Karpas-422 (cell line): Measurements from ENCODE around the gene DBNL. TPM values are rescaled to one million over a fixed set of nuclear protein-coding genes. Genes with fewer than 3 reads are reported as not detected.

Experiments
- DNase-seq: peaks from one replicate; pipeline ENCODE4 v3.0.0-alpha.2; 2015
- H2AFZ ChIP-seq: fragments of 200-600 bp; sonication (generic); 2 replicates; pipeline ENCODE4 v1.6.1; 2014; ENCODE audit warnings: antibody characterized with exemption, low read length, mixed read lengths
- H3K27ac ChIP-seq: fragments of 200-600 bp; sonication (generic); 2 replicates; pipeline ENCODE4 v1.5.1; 2014; ENCODE audit warnings: mild to moderate bottlenecking, low read length, moderate library complexity
- H3K27me3 ChIP-seq: fragments of 200-600 bp; sonication (generic); 2 replicates; pipeline ENCODE4 v1.6.1; 2014; ENCODE audit warnings: low read length, mixed read lengths
- H3K36me3 ChIP-seq: fragments of 200-600 bp; sonication (generic); 2 replicates; pipeline ENCODE4 v1.6.1; 2014; ENCODE audit warnings: low read length, mixed read lengths; ENCODE audit not compliant: insufficient read depth
- H3K4me1 ChIP-seq: fragments of 200-600 bp; sonication (generic); 2 replicates; pipeline ENCODE4 v1.6.1; 2014; ENCODE audit warnings: mild to moderate bottlenecking, low read length, mixed read lengths
- H3K4me2 ChIP-seq: fragments of 200-600 bp; sonication (generic); 2 replicates; pipeline ENCODE4 v1.6.1; 2014; ENCODE audit warnings: low read length, low read depth, mild to moderate bottlenecking; ENCODE audit not compliant: poor library complexity, severe bottlenecking
- H3K4me3 ChIP-seq: fragments of 200-600 bp; sonication (generic); 2 replicates; pipeline ENCODE4 v1.5.1; 2014; ENCODE audit warnings: mild to moderate bottlenecking, antibody characterized with exemption, low read length, mixed read lengths
- H3K79me2 ChIP-seq: fragments of 200-600 bp; sonication (generic); 2 replicates; pipeline ENCODE4 v1.6.1; 2014; ENCODE audit warnings: mild to moderate bottlenecking, low read length, mixed read lengths
- H3K9ac ChIP-seq: fragments of 200-600 bp; sonication (generic); 2 replicates; pipeline ENCODE4 v1.6.0; 2014; ENCODE audit warnings: low read length
- H3K9me2 ChIP-seq: fragments of 200-600 bp; sonication (generic), shearing (Covaris generic); replicated peaks from 2 replicates; pipeline ENCODE4 v1.6.0; 2014; ENCODE audit warnings: mild to moderate bottlenecking, low read length, moderate library complexity; ENCODE audit not compliant: insufficient read depth
- H3K9me3 ChIP-seq: fragments of 300-700, 200-600 bp; sonication (generic); 2 replicates; pipeline ENCODE4 v1.6.1; 2014; ENCODE audit warnings: low read length, mixed read lengths
- H4K20me1 ChIP-seq: fragments of 200-600 bp; sonication (generic); 2 replicates; pipeline ENCODE4 v1.6.1; 2014; ENCODE audit warnings: mild to moderate bottlenecking, antibody characterized with exemption, low read length, low read depth; ENCODE audit not compliant: insufficient read depth
- total RNA-seq: library from RNA; depleted of rRNA; stranded (reverse); fragments of >200 nt; shearing (Covaris generic); gene quantifications from 2 replicates; pipeline ENCODE4 v1.2.3, GENCODE V29; 2014; ENCODE audit warnings: low replicate concordance

The DBNL gene
- total RNA-seq, 1 experiment from 2014 or later: 116 TPM

- Histone ChIP-seq H3K4me1 (peaks cover 23% of the 10 kb centered on the region), H2AFZ (no peak overlapping the region), H3K4me3 (no peak overlapping the region), H3K79me2 (no peaks in the 10 kb centered on the region), H3K9ac (no peak overlapping the region), H4K20me1 (no peaks in the 10 kb centered on the region), H3K4me2 (no peak overlapping the region), H3K9me3 (no peaks in the 10 kb centered on the region), H3K27ac (no peak overlapping the region), H3K36me3 (no peaks in the 10 kb centered on the region), H3K27me3 (no peaks in the 10 kb centered on the region), H3K9me2 (no peaks in the 10 kb centered on the region)
- DNase-seq: no peak
Observed at GRCh38 chr7:44104860-44105771, 60.6 kb downstream of the DBNL start.

- peaks cover 17% of the 10 kb centered on the region for H3K4me1 ChIP-seq
- no peak overlapping the region for H3K27ac ChIP-seq
Observed at GRCh38 chr7:44105832-44106231, 61.3 kb downstream of the DBNL start.

GRCh38 chr7:44106311-44107065 is 62.0 kb downstream of the DBNL start:
- Histone ChIP-seq H3K9me2 (no peaks in the 10 kb centered on the region), H3K27ac (no peak overlapping the region), H3K9me3 (no peaks in the 10 kb centered on the region), H3K4me2 (no peak overlapping the region), H3K79me2 (no peaks in the 10 kb centered on the region), H2AFZ (no peak overlapping the region), H3K4me3 (no peak overlapping the region), H3K4me1 (peaks cover 12% of the 10 kb centered on the region), H4K20me1 (no peaks in the 10 kb centered on the region), H3K9ac (no peak overlapping the region), H3K27me3 (no peaks in the 10 kb centered on the region), H3K36me3 (no peaks in the 10 kb centered on the region)
- no peak for DNase-seq

More at GRCh38 chr7:44105832-44106231, 61.3 kb downstream of the DBNL start:
- no peaks in the 10 kb centered on the region for H3K9me3 ChIP-seq
- no peak for DNase-seq
- H3K4me3 ChIP-seq: no peak overlapping the region
- H3K27me3 ChIP-seq: no peaks in the 10 kb centered on the region
- no peaks in the 10 kb centered on the region for H3K79me2 ChIP-seq
- no peaks in the 10 kb centered on the region for H4K20me1 ChIP-seq
- no peak overlapping the region for H3K4me2 ChIP-seq
- H3K36me3 ChIP-seq: no peaks in the 10 kb centered on the region
- H3K9ac ChIP-seq: no peak overlapping the region
- H2AFZ ChIP-seq: no peak overlapping the region
- H3K9me2 ChIP-seq: no peaks in the 10 kb centered on the region

- H3K4me2 ChIP-seq: no peak overlapping the region
- peaks cover 16% of the 10 kb centered on the region for H3K4me1 ChIP-seq
- no peaks in the 10 kb centered on the region for H4K20me1 ChIP-seq
- H3K9me3 ChIP-seq: no peaks in the 10 kb centered on the region
- DNase-seq: no peak
- no peak overlapping the region for H2AFZ ChIP-seq
- H3K27me3 ChIP-seq: no peaks in the 10 kb centered on the region
- no peak overlapping the region for H3K9ac ChIP-seq
- H3K9me2 ChIP-seq: no peaks in the 10 kb centered on the region
- no peak overlapping the region for H3K4me3 ChIP-seq
- no peak overlapping the region for H3K27ac ChIP-seq
- H3K79me2 ChIP-seq: no peaks in the 10 kb centered on the region
- no peaks in the 10 kb centered on the region for H3K36me3 ChIP-seq
Observed at GRCh38 chr7:44107116-44107960, 62.8 kb downstream of the DBNL start.

- no peak overlapping the region for H3K4me2 ChIP-seq
- no peaks in the 10 kb centered on the region for H3K9me3 ChIP-seq
- no peak for DNase-seq
- H3K4me1 ChIP-seq: peaks cover 22% of the 10 kb centered on the region
- H3K9ac ChIP-seq: no peak overlapping the region
- H3K9me2 ChIP-seq: no peaks in the 10 kb centered on the region
- no peak overlapping the region for H2AFZ ChIP-seq
- no peaks in the 10 kb centered on the region; the same call in 1 of the 2 replicates for H4K20me1 ChIP-seq
- H3K36me3 ChIP-seq: no peaks in the 10 kb centered on the region
- H3K27me3 ChIP-seq: no peaks in the 10 kb centered on the region
- no peak overlapping the region for H3K27ac ChIP-seq
- H3K79me2 ChIP-seq: no peaks in the 10 kb centered on the region
- H3K4me3 ChIP-seq: no peak overlapping the region
Observed at GRCh38 chr7:44107961-44108767, 63.7 kb downstream of the DBNL start.

GRCh38 chr7:44108768-44109750 is 64.6 kb downstream of the DBNL start:
- H2AFZ ChIP-seq: no peak overlapping the region
- H3K27ac ChIP-seq: no peak overlapping the region
- H3K27me3 ChIP-seq: no peaks in the 10 kb centered on the region
- no peaks in the 10 kb centered on the region for H3K79me2 ChIP-seq
- H3K9me3 ChIP-seq: no peaks in the 10 kb centered on the region
- H3K36me3 ChIP-seq: no peaks in the 10 kb centered on the region
- H3K4me2 ChIP-seq: no peak overlapping the region
- H3K4me1 ChIP-seq: peaks cover 22% of the 10 kb centered on the region
- H4K20me1 ChIP-seq: no peaks in the 10 kb centered on the region; the same call in 1 of the 2 replicates
- H3K9me2 ChIP-seq: no peaks in the 10 kb centered on the region
- no peak overlapping the region for H3K9ac ChIP-seq
- H3K4me3 ChIP-seq: no peak overlapping the region
- no peak for DNase-seq

GRCh38 chr7:44109991-44110390 is 65.5 kb downstream of the DBNL start:
- Histone ChIP-seq H3K79me2 (no peaks in the 10 kb centered on the region), H3K9ac (no peak overlapping the region), H3K27me3 (no peaks in the 10 kb centered on the region), H3K4me2 (no peak overlapping the region), H3K4me3 (no peak overlapping the region), H3K36me3 (no peaks in the 10 kb centered on the region), H3K4me1 (peaks cover 22% of the 10 kb centered on the region), H2AFZ (no peak overlapping the region), H3K27ac (no peak overlapping the region), H3K9me3 (no peaks in the 10 kb centered on the region), H3K9me2 (no peaks in the 10 kb centered on the region), H4K20me1 (no peaks in the 10 kb centered on the region; the same call in 1 of the 2 replicates)
- DNase-seq: no peak
